AG04449 (cell line): ENCODE measurements around the gene AHSG.

Experiments used
- CTCF ChIA-PET: fragments of 350-600 bp; formaldehyde crosslinking; extraction: SDS; loops from one replicate; lab custom pipeline; 2021; ENCODE audit warnings: antibody characterized with exemption; lab: Yijun Ruan, JAX
- POLR2A ChIA-PET: fragments of 400-600, 350-600 bp; formaldehyde crosslinking; extraction: SDS; loops from one replicate; lab custom pipeline; 2020; ENCODE audit warnings: antibody characterized with exemption, inconsistent platforms; lab: Yijun Ruan, JAX
- DNase-seq: peaks from one replicate; pipeline ENCODE4 v3.0.0-alpha.2; 2010; ENCODE audit warnings: low read depth, low spot score
- H3K4me3 ChIP-seq: 2 replicates; pipeline ENCODE4 v1.5.1; 2011; ENCODE audit warnings: low read depth, mild to moderate bottlenecking, control low read depth, low read length
- TF ChIP-seq, protein P1 (sequence below): IDR thresholded peaks from one replicate; pipeline ENCODE4 v1.5.1; 2011; ENCODE audit warnings: mild to moderate bottlenecking, moderate library complexity, low read length, control low read depth, inconsistent platforms; ENCODE audit not compliant: insufficient read depth; ENCODE audit errors: missing control alignments

The AHSG gene

GRCh38 chr3:186665625-186666188 lies 52.8 kb downstream of the AHSG start, which contains the start of gene HRG:
Gene HRG, plus strand, starts transcription at chr3:186666014. Its CDS starts 18 bp downstream, at chr3:186666032.
- CTCF ChIA-PET, result no interaction called here
- POLR2A ChIA-PET, result no interaction called here
- TF ChIP-seq, protein P1, sequence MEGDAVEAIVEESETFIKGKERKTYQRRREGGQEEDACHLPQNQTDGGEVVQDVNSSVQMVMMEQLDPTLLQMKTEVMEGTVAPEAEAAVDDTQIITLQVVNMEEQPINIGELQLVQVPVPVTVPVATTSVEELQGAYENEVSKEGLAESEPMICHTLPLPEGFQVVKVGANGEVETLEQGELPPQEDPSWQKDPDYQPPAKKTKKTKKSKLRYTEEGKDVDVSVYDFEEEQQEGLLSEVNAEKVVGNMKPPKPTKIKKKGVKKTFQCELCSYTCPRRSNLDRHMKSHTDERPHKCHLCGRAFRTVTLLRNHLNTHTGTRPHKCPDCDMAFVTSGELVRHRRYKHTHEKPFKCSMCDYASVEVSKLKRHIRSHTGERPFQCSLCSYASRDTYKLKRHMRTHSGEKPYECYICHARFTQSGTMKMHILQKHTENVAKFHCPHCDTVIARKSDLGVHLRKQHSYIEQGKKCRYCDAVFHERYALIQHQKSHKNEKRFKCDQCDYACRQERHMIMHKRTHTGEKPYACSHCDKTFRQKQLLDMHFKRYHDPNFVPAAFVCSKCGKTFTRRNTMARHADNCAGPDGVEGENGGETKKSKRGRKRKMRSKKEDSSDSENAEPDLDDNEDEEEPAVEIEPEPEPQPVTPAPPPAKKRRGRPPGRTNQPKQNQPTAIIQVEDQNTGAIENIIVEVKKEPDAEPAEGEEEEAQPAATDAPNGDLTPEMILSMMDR, result no peak
- H3K4me3 ChIP-seq, result no peak within 1 kb of the TSS
- DNase-seq, result no peak

- TF ChIP-seq, protein P1, result no peak
- DNase-seq, result no peak
- POLR2A ChIA-PET, result no interaction called here
- no peak overlapping the region for H3K4me3 ChIP-seq
- CTCF ChIA-PET, result no interaction called here
These were observed 55.6 kb downstream of the AHSG start for GRCh38 chr3:186668426-186668825.

- DNase-seq, result no peak
- TF ChIP-seq, protein P1, result no peak
- POLR2A ChIA-PET, result no interaction called here
- CTCF ChIA-PET, result no interaction called here
- H3K4me3 ChIP-seq, result no peak overlapping the region
These were observed 56.7 kb downstream of the AHSG start for GRCh38 chr3:186669378-186670084.

DNA sequence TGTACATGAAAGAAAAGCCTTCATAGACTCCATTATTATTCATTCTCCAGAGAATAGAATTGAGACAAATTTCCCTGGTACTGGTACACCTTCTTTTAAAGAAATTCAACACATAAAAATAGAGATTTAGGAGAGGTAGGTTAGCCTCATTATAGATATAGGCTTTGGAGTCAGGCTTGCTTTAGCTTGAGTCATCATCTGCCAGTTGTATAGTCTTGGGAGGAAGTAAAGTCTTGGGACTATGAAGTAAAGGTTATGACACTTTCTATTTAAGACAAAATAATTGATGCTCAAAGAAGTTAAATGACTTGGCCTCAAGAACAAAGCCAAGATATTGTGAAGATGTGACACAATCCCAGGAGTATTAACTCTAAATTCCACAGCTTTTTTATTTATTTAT lies 57.3 kb downstream of the AHSG start:
- CTCF ChIA-PET, result no interaction called here
- no peak overlapping the region for H3K4me3 ChIP-seq
- DNase-seq, result no peak
- TF ChIP-seq, protein P1, result no peak
- POLR2A ChIA-PET, result no interaction called here
